Measurements from ENCODE around the gene ACOX1. TPM values are rescaled to one million over a fixed set of nuclear protein-coding genes. Genes with fewer than 3 reads are reported as not detected.

The ACOX1 gene
- total RNA-seq, 1 donor from 2014 or later = 23.3 TPM

GRCh38 chr17:75909812-75910274 is 69.1 kb downstream of the ACOX1 start:
- ChIA-PET POLR2A (no interaction called here), CTCF (interaction anchor here (1.3 kb wide), 1 partner anchor 95 kb away, joined by 9 read pairs; no protein-coding TSS in a partner anchor)
- peaks cover 7% of the 10 kb centered on the region for H3K36me3 Mint-ChIP-seq (ENCODE audit: low read depth)
- intact Hi-C loops (cut with micrococcal nuclease) = loop anchor here (10.0 kb wide), 1 partner anchor 365 kb away; no protein-coding TSS in a partner anchor
- ATAC-seq (ENCODE audit: low read depth) = no peak
- no peaks in the 10 kb centered on the region for H3K9me3 Mint-ChIP-seq
- peaks cover 6% of the 10 kb centered on the region for H3K4me1 Mint-ChIP-seq
- no peak for TF ChIP-seq CTCF (IDR thresholded peaks at IDR 0.05)
- no peak overlapping the region for H3K27ac Mint-ChIP-seq
- H3K4me3 Mint-ChIP-seq = no peak overlapping the region
- H3K27me3 Mint-ChIP-seq = no peaks in the 10 kb centered on the region
- no peak for DNase-seq

GRCh38 chr17:75909051-75909811 is 69.7 kb downstream of the ACOX1 start:
- Mint-ChIP-seq H3K9me3 (no peaks in the 10 kb centered on the region), H3K4me1 (peaks cover 6% of the 10 kb centered on the region), H3K27ac (no peak overlapping the region), H3K4me3 (no peak overlapping the region), H3K36me3 (ENCODE audit: low read depth) (peaks cover 4% of the 10 kb centered on the region), H3K27me3 (no peaks in the 10 kb centered on the region)
- DNase-seq (no peak), ATAC-seq (ENCODE audit: low read depth) (no peak)
- TF ChIP-seq CTCF (IDR thresholded peaks at IDR 0.05) = no peak
- CTCF ChIA-PET = interaction anchor here (1.3 kb wide), 1 partner anchor 96 kb away, joined by 9 read pairs; no protein-coding TSS in a partner anchor
- POLR2A ChIA-PET = no interaction called here
- intact Hi-C loops (cut with micrococcal nuclease) = loop anchor here (10.0 kb wide), 1 partner anchor 366 kb away; no protein-coding TSS in a partner anchor

GRCh38 chr17:75908201-75908600 is 70.8 kb downstream of the ACOX1 start:
- Mint-ChIP-seq H3K4me3 (no peak overlapping the region), H3K27me3 (no peaks in the 10 kb centered on the region), H3K9me3 (no peaks in the 10 kb centered on the region), H3K4me1 (peaks cover 11% of the 10 kb centered on the region), H3K27ac (no peak overlapping the region), H3K36me3 (ENCODE audit: low read depth) (no peaks in the 10 kb centered on the region)
- TF ChIP-seq CTCF (IDR thresholded peaks at IDR 0.05) = no peak
- no peak for ATAC-seq (ENCODE audit: low read depth)
- intact Hi-C loops (cut with micrococcal nuclease) = loop anchor here (10.0 kb wide), 1 partner anchor 367 kb away; no protein-coding TSS in a partner anchor
- POLR2A ChIA-PET = interaction anchor here (0.5 kb wide), 1 partner anchor 439 kb away, joined by 3 read pairs; no protein-coding TSS in a partner anchor
- CTCF ChIA-PET = no interaction called here
- no peak for DNase-seq

DNA sequence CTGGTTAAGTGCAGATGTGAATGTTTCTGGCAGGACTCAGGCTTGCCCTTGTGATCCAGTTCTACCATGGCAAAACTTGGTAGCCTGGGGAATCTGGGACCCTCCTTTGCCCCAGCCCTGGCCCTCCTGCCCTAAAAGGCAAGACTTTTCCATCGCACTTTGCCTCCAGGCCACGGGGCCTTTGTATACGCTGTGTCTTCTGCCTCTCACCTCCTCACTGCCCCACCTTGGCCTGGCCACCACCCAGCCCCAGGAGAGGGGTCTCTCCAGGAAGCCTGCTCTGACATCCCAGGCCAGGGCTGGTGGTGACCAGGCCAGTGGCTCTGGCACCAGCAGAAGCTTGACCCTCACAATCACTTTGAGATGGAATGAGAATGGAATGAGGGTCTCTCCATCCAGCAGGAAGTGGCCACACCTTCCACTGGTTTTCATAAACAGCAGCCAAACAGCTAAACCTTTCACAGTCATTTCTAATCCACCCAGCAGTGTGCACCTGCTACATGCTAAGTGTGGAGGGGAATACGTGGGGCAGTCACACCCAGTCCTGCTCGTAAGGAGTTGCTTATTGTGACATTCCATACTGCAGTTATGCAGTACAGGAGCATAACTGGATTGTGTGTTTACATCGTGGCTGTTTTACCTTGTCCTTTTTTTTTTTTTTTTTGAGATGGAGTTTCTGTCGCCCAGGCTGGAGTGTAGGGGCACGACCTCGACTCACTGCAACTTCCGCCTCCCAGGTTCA is 72.7 kb downstream of the ACOX1 start:
- ChIA-PET POLR2A (interaction anchor here (0.6 to 3.5 kb wide), 9 partner anchors 10 to 644 kb away, joined by 4 to 30 read pairs (median 8); partner anchors contain the start of gene TRIM65), CTCF (interaction anchor here (1.3 to 4.1 kb wide), 4 partner anchors 98 to 276 kb away, joined by 3 to 47 read pairs (median 10); no protein-coding TSS in a partner anchor)
- H3K9me3 Mint-ChIP-seq = no peaks in the 10 kb centered on the region
- H3K27ac Mint-ChIP-seq = peak overlapping the region; percentile 50
- DNase-seq = no peak
- TF ChIP-seq CTCF (IDR thresholded peaks at IDR 0.05) = no peak
- intact Hi-C loops (cut with micrococcal nuclease) = loop anchor here (10.0 kb wide), 1 partner anchor 368 kb away; no protein-coding TSS in a partner anchor
- no peak overlapping the region for H3K4me3 Mint-ChIP-seq
- peaks cover 11% of the 10 kb centered on the region for H3K4me1 Mint-ChIP-seq
- no peaks in the 10 kb centered on the region for H3K27me3 Mint-ChIP-seq
- H3K36me3 Mint-ChIP-seq (ENCODE audit: low read depth) = peaks cover 10% of the 10 kb centered on the region
- no peak for ATAC-seq (ENCODE audit: low read depth)

All from activated B cell treated with CpG ODN at 0.5 μM for 24 hours (primary cell).